H9 (cell line): ENCODE results near the gene ATP6V1G3. TPM values are rescaled to one million over a fixed set of nuclear protein-coding genes. Genes with fewer than 3 reads are reported as not detected.

ENCODE experiments used
- DNase-seq: peaks from one replicate; pipeline ENCODE4 v3.0.0-alpha.2; 2017
- H2AFZ ChIP-seq: one replicate; pipeline ENCODE4 v1.6.1; 2013; ENCODE audit warnings: mild to moderate bottlenecking, low read length, control low read depth, moderate library complexity
- H2AK5ac ChIP-seq: 2 replicates; pipeline ENCODE4 v1.6.1; 2013; ENCODE audit warnings: low read length, control low read depth, mixed read lengths; ENCODE audit not compliant: insufficient read length
- H2BK120ac ChIP-seq: one replicate; pipeline ENCODE4 v1.6.1; 2013; ENCODE audit warnings: low read depth, mild to moderate bottlenecking, low read length, control low read depth, inconsistent platforms; ENCODE audit not compliant: poor library complexity, severe bottlenecking
- H2BK12ac ChIP-seq: 2 replicates; pipeline ENCODE4 v1.6.1; 2013; ENCODE audit warnings: low read length, control low read depth, mixed read lengths, low read depth; ENCODE audit not compliant: insufficient read length
- H2BK15ac ChIP-seq: 2 replicates; pipeline ENCODE4 v1.6.1; 2013; ENCODE audit warnings: low read depth, low read length, control low read depth
- H2BK20ac ChIP-seq: one replicate; pipeline ENCODE4 v1.6.1; 2013; ENCODE audit warnings: low read depth, mild to moderate bottlenecking, low read length, control low read depth, inconsistent platforms; ENCODE audit not compliant: poor library complexity, severe bottlenecking
- H2BK5ac ChIP-seq: 2 replicates; pipeline ENCODE4 v1.6.1; 2013; ENCODE audit warnings: low read length, control low read depth, mixed read lengths; ENCODE audit not compliant: insufficient read length
- H3K14ac ChIP-seq: 2 replicates; pipeline ENCODE4 v1.6.1; 2013; ENCODE audit warnings: low read length, control low read depth; ENCODE audit not compliant: insufficient read depth
- H3K18ac ChIP-seq: 2 replicates; pipeline ENCODE4 v1.6.1; 2013; ENCODE audit warnings: low read depth, mild to moderate bottlenecking, mixed read lengths, low read length, control low read depth; ENCODE audit not compliant: insufficient read length
- H3K23ac ChIP-seq: 2 replicates; pipeline ENCODE4 v1.6.1; 2013; ENCODE audit warnings: low read length, control low read depth, mixed read lengths, low read depth; ENCODE audit not compliant: insufficient read length
- H3K23me2 ChIP-seq: 2 replicates; pipeline ENCODE4 v1.6.1; 2013; ENCODE audit warnings: low read depth, mild to moderate bottlenecking, mixed read lengths, low read length, control low read depth; ENCODE audit not compliant: insufficient read length, poor library complexity, severe bottlenecking
- H3K27ac ChIP-seq: 2 replicates; pipeline ENCODE4 v1.5.1; 2013; ENCODE audit warnings: low read length, control low read depth, mixed read lengths, low read depth; ENCODE audit not compliant: insufficient read length
- H3K27me3 ChIP-seq: 2 replicates; pipeline ENCODE4 v1.6.1; 2013; ENCODE audit warnings: low read length, control low read depth, inconsistent platforms; ENCODE audit not compliant: insufficient read depth
- H3K4ac ChIP-seq: 2 replicates; pipeline ENCODE4 v1.6.1; 2013; ENCODE audit warnings: low read depth, mild to moderate bottlenecking, control low read depth, inconsistent platforms, low read length, moderate library complexity
- H3K4me1 ChIP-seq: 2 replicates; pipeline ENCODE4 v1.6.1; 2013; ENCODE audit warnings: low read length, control low read depth, inconsistent platforms; ENCODE audit not compliant: insufficient read depth
- H3K4me2 ChIP-seq: 2 replicates; pipeline ENCODE4 v1.6.1; 2013; ENCODE audit warnings: low read length, control low read depth, mixed read lengths; ENCODE audit not compliant: insufficient read length, insufficient read depth
- H3K56ac ChIP-seq: 2 replicates; pipeline ENCODE4 v1.6.1; 2013; ENCODE audit warnings: low read depth, mild to moderate bottlenecking, mixed read lengths, low read length, control low read depth; ENCODE audit not compliant: insufficient read length
- H3K79me1 ChIP-seq: 2 replicates; pipeline ENCODE4 v1.6.1; 2013; ENCODE audit warnings: low read depth, mild to moderate bottlenecking, moderate library complexity, low read length, control low read depth, inconsistent platforms; ENCODE audit not compliant: insufficient read depth, poor library complexity, severe bottlenecking
- H3K79me2 ChIP-seq: 2 replicates; pipeline ENCODE4 v1.6.1; 2013; ENCODE audit warnings: low read length, control low read depth, inconsistent platforms; ENCODE audit not compliant: insufficient read depth
- H3K9ac ChIP-seq: 2 replicates; pipeline ENCODE4 v1.6.1; 2013; ENCODE audit warnings: low read length, control low read depth, mixed read lengths; ENCODE audit not compliant: insufficient read length; ENCODE audit errors: extremely low read depth
- H3K9me3 ChIP-seq: one replicate; pipeline ENCODE4 v1.6.1; 2013; ENCODE audit warnings: low read depth, low read length, inconsistent platforms; ENCODE audit not compliant: control insufficient read depth
- H3T11ph ChIP-seq: one replicate; pipeline ENCODE4 v1.6.1; 2013; ENCODE audit warnings: mild to moderate bottlenecking, low read length, control low read depth, inconsistent platforms
- H4K20me1 ChIP-seq: one replicate; pipeline ENCODE4 v1.6.1; 2013; ENCODE audit not compliant: control insufficient read depth, insufficient read length, insufficient read depth
- H4K5ac ChIP-seq: 2 replicates; pipeline ENCODE4 v1.6.1; 2013; ENCODE audit warnings: low read depth, mild to moderate bottlenecking, mixed read lengths, low read length, control low read depth; ENCODE audit not compliant: insufficient read length
- H4K8ac ChIP-seq: replicated peaks from 2 replicates; pipeline ENCODE4 v1.6.1; 2013; ENCODE audit warnings: low read length, control low read depth, mixed read lengths, low read depth; ENCODE audit not compliant: insufficient read length
- H4K91ac ChIP-seq: 2 replicates; pipeline ENCODE4 v1.6.1; 2013; ENCODE audit warnings: low read depth, mild to moderate bottlenecking, moderate library complexity, mixed read lengths, low read length, control low read depth; ENCODE audit not compliant: insufficient read length
- H3K27ac Mint-ChIP-seq, 3 experiments: 2 replicates in 2 of 3; 3 replicates in 1 of 3; pipeline ENCODE4 v1.8.0; 2020 to 2021; ENCODE audit warnings: mixed read lengths in 3 of 3, mild to moderate bottlenecking in 1 of 3, moderate library complexity in 1 of 3
- H3K27me3 Mint-ChIP-seq: 2 replicates; pipeline ENCODE4 v1.8.0; 2021; ENCODE audit warnings: low read depth, mild to moderate bottlenecking, moderate library complexity, mixed read lengths
- H3K36me3 Mint-ChIP-seq, 3 experiments: 2 replicates in 2 of 3; 3 replicates in 1 of 3; pipeline ENCODE4 v1.8.0; 2020 to 2021; ENCODE audit warnings: low read depth in 3 of 3, mixed read lengths in 3 of 3; ENCODE audit not compliant: insufficient read depth in 1 of 3
- H3K4me1 Mint-ChIP-seq, 2 experiments: 2 replicates each; pipeline ENCODE4 v1.8.0; 2020; ENCODE audit warnings: mixed read lengths in 2 of 2
- H3K4me3 Mint-ChIP-seq, 2 experiments: 2 replicates in 1 of 2; 3 replicates in 1 of 2; pipeline ENCODE4 v1.8.0; 2020 to 2021; ENCODE audit warnings: mild to moderate bottlenecking in 2 of 2, mixed read lengths in 2 of 2, moderate library complexity in 1 of 2
- H3K9me3 Mint-ChIP-seq, 2 experiments: 2 replicates in 1 of 2; 3 replicates in 1 of 2; pipeline ENCODE4 v1.8.0; 2020; ENCODE audit warnings: mild to moderate bottlenecking in 2 of 2, mixed read lengths in 2 of 2, moderate library complexity in 1 of 2
- CTCF ChIP-seq: fragments of 200-600 bp; sonication (generic); conservative IDR thresholded peaks from 3 replicates; pipeline ENCODE4 v1.8.0; 2021; ENCODE audit warnings: antibody characterized with exemption, mild to moderate bottlenecking
- WGBS: extraction: QIAGEN DNeasy Blood & Tissue Kit; methylation state at CpG from one replicate; pipeline ENCODE4 v1.1.7; 2013; ENCODE audit warnings: missing lambda C conversion rate, low lambda C conversion rate, mixed read lengths; ENCODE audit not compliant: insufficient read length; ENCODE audit errors: extremely low coverage; 5-methylcytosine and 5-hydroxymethylcytosine counted together
- total RNA-seq: library from RNA; stranded (reverse); gene quantifications from 2 replicates; pipeline ENCODE4 v1.2.1, GENCODE V29; 2021

The ATP6V1G3 gene
- total RNA-seq, 1 experiment from 2014 or later, result not detected

- no peak overlapping the region for H3K56ac ChIP-seq
- Mint-ChIP-seq H3K9me3 (no peaks in the 10 kb centered on the region), H3K27ac (no peak overlapping the region), H3K4me1 (no peaks in the 10 kb centered on the region; a peak in 1 of 4 replicates), H3K36me3 (no peaks in the 10 kb centered on the region), H3K27me3 (no peaks in the 10 kb centered on the region), H3K4me3 (no peak overlapping the region)
- no peak overlapping the region for H3K9ac ChIP-seq
- H3K4ac ChIP-seq, result no peak overlapping the region
- no peak overlapping the region for H2BK15ac ChIP-seq
- H3K4me1 ChIP-seq, result no peaks in the 10 kb centered on the region
- no peak for DNase-seq
- H2BK20ac ChIP-seq, result no peak overlapping the region
- no peaks in the 10 kb centered on the region for H4K20me1 ChIP-seq
- no peak overlapping the region for H2AK5ac ChIP-seq
- no peak overlapping the region for H3K4me2 ChIP-seq
- no peak overlapping the region for H2AFZ ChIP-seq
- no peak overlapping the region for H3K18ac ChIP-seq
- WGBS, result no CpG with 5 or more reads among the region's 1 CpG
- no peaks in the 10 kb centered on the region for H3K79me1 ChIP-seq
- no peak overlapping the region for H2BK5ac ChIP-seq
- no peaks in the 10 kb centered on the region for H3K27me3 ChIP-seq
- H3K9me3 ChIP-seq, result no peaks in the 10 kb centered on the region
- H3K79me2 ChIP-seq, result no peaks in the 10 kb centered on the region
- H4K5ac ChIP-seq, result no peak overlapping the region
- TF ChIP-seq CTCF, result no peak
- H4K8ac ChIP-seq, result no peak overlapping the region
- H3K23me2 ChIP-seq, result no peaks in the 10 kb centered on the region
- no peak overlapping the region for H3K27ac ChIP-seq
- H3K23ac ChIP-seq, result no peak overlapping the region
- no peak overlapping the region for H3T11ph ChIP-seq
- H2BK120ac ChIP-seq, result no peak overlapping the region
- no peak overlapping the region for H3K14ac ChIP-seq
- no peak overlapping the region for H2BK12ac ChIP-seq
- H4K91ac ChIP-seq, result no peak overlapping the region
Observed at GRCh38 chr1:198492872-198493271, 47.6 kb downstream of the ATP6V1G3 start.
